Esophagus muscularis mucosa (tissue), 4 donors: Measurements from ENCODE around the gene SLC7A6. TPM values are rescaled to one million over a fixed set of nuclear protein-coding genes. Genes with fewer than 3 reads are reported as not detected.
A peak's percentile ranks its signal among the peaks of the same experiment; 100 is the strongest.

Experiments used
- DNase-seq: peaks from one replicate; pipeline ENCODE4 v3.0.0-alpha.2; 2017; ENCODE audit errors: extremely low spot score
- H3K27ac ChIP-seq, 4 donors: fragments of 200-600 bp; sonication (generic); replicated peaks in 1 of 4; 1 replicate in 3 of 4; 2 replicates in 1 of 4; pipeline ENCODE4 v1.5.1; 2016 to 2019; ENCODE audit warnings: mild to moderate bottlenecking in 1 of 4
- H3K27me3 ChIP-seq, 4 donors: fragments of 200-600 bp; sonication (generic); one replicate each; pipeline versions ENCODE4 v1.5.1 to v1.6.0; 2016 to 2019
- H3K36me3 ChIP-seq, 4 donors: fragments of 200-600 bp; sonication (generic); one replicate each; pipeline ENCODE4 v1.5.1; 2016 to 2019
- H3K4me1 ChIP-seq, 4 donors: fragments of 200-600 bp; sonication (generic); one replicate each; pipeline ENCODE4 v1.5.1; 2016 to 2019
- H3K4me3 ChIP-seq, 4 donors: fragments of 200-600 bp; sonication (generic); 1 replicate in 2 of 4; 2 replicates in 2 of 4; pipeline ENCODE4 v1.5.1; 2016 to 2019; ENCODE audit warnings: mild to moderate bottlenecking in 4 of 4, moderate library complexity in 1 of 4
- H3K9me3 ChIP-seq, 4 donors: fragments of 200-600 bp; sonication (generic); 1 replicate in 3 of 4; 2 replicates in 1 of 4; pipeline ENCODE4 v1.5.1; 2016 to 2019
- EP300 ChIP-seq: sonication (generic); formaldehyde crosslinking; IDR thresholded peaks from one replicate; pipeline ENCODE4 v1.6.1; 2017; ENCODE audit warnings: antibody characterized with exemption
- POLR2A ChIP-seq: fragments of 450-650 bp; IDR thresholded peaks from one replicate; pipeline ENCODE4 v1.6.1; 2017; ENCODE audit warnings: antibody characterized with exemption, moderate library complexity, mild to moderate bottlenecking, low read depth
- POLR2AphosphoS5 ChIP-seq, 2 donors: sonication (generic); formaldehyde crosslinking; IDR thresholded peaks; one replicate each; pipeline ENCODE4 v1.6.1; 2017; ENCODE audit warnings: antibody characterized with exemption in 2 of 2
- WGBS: methylation state at CpG from one replicate; pipeline ENCODE4 v1.1.5; 2018; 5-methylcytosine and 5-hydroxymethylcytosine counted together
- intact Hi-C: fragments of 100-400 bp; cut with DNase I; formaldehyde crosslinking; loops from one replicate; pipeline ENCODE4 v1.15.1; 2023
- total RNA-seq, 4 donors: library from RNA; depleted of rRNA; stranded (reverse); fragments of >200 nt; gene quantifications; one replicate each; pipeline versions ENCODE4 v1.1.0 to v1.2.1, GENCODE V29; 2016
- TF ChIP-seq, protein P1 (sequence below), 3 experiments: fragments of 200-600 bp in 2 of 3; fragments of 450-650 bp in 1 of 3; sonication (generic) in 2 of 3; IDR thresholded peaks; one replicate each; pipeline ENCODE4 v1.5.1; 2017 to 2019; ENCODE audit warnings: antibody characterized with exemption in 3 of 3, mild to moderate bottlenecking in 2 of 3, moderate library complexity in 1 of 3

The SLC7A6 gene
- total RNA-seq, 4 donors from 2014 or later, result 18.9 to 37.1 (median 27.3) TPM

DNA sequence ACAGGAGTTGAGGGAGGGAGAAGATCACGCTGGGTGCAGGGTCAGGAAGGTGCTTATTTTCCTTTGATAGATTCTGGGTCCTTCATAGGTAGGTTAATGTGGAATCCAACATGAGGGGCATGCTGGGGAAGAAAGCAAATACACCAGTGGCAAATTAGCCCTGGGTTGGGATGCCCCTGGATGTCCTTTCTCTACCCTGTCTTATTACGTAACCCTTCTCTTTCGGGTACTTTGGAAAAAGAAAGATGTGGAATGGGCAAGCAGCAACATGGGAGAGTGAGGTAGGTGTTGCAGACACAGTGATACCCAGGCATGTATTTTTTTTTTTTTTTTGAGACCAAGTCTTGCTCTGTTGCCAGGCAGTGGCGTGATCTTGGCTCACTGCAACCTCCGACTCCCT is 9.1 kb downstream of the SLC7A6 start:
- no peak overlapping the region for H3K27ac ChIP-seq

DNA sequence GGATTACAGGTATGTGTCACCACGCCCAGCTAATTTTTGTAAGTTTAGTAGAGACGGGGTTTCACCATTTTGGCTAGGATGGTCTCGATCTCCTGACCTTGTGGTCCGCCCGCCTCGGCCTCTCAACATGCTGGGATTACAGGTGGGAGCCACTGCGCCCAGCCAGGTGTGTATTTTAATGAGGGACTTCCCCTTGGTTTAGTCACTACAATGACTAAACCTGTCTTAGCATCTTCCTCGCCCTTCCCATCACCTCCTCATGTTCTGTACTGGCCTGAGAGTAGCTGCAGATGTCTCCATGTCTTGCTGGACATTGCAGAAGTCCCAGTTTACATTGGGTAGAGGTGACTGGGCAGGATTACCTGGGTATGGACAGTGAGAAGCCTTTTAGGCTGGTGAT is 9.6 kb downstream of the SLC7A6 start:
- H3K9me3 ChIP-seq, result no peaks in the 10 kb centered on the region
- H3K27me3 ChIP-seq, result no peaks in the 10 kb centered on the region
- H3K4me1 ChIP-seq, result peaks cover 37 to 69% (median 66%) of the 10 kb centered on the region in 4 donors
- TF ChIP-seq, protein P1, sequence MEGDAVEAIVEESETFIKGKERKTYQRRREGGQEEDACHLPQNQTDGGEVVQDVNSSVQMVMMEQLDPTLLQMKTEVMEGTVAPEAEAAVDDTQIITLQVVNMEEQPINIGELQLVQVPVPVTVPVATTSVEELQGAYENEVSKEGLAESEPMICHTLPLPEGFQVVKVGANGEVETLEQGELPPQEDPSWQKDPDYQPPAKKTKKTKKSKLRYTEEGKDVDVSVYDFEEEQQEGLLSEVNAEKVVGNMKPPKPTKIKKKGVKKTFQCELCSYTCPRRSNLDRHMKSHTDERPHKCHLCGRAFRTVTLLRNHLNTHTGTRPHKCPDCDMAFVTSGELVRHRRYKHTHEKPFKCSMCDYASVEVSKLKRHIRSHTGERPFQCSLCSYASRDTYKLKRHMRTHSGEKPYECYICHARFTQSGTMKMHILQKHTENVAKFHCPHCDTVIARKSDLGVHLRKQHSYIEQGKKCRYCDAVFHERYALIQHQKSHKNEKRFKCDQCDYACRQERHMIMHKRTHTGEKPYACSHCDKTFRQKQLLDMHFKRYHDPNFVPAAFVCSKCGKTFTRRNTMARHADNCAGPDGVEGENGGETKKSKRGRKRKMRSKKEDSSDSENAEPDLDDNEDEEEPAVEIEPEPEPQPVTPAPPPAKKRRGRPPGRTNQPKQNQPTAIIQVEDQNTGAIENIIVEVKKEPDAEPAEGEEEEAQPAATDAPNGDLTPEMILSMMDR (IDR thresholded peaks at IDR 0.05), result no peak
- TF ChIP-seq EP300 (no peak), POLR2AphosphoS5 (IDR thresholded peaks at IDR 0.05) (no peak), POLR2A (no peak)
- intact Hi-C loops, result no loop called here
- DNase-seq, result no peak
- peak overlapping the region in 1 of 4 donors; percentile 15 for H3K27ac ChIP-seq
- H3K36me3 ChIP-seq, result peaks cover 10 to 50% (median 17%) of the 10 kb centered on the region in 4 donors
- 95% methylated on average over 8 of the region's 8 CpGs for WGBS
- no peak overlapping the region for H3K4me3 ChIP-seq

More for the DNA sequence above, 9.1 kb downstream of the SLC7A6 start:
- no peak for DNase-seq
- Histone ChIP-seq H3K4me3 (no peak overlapping the region), H3K9me3 (no peaks in the 10 kb centered on the region), H3K4me1 (peaks cover 41 to 73% (median 70%) of the 10 kb centered on the region in 4 donors), H3K27me3 (no peaks in the 10 kb centered on the region), H3K36me3 (peaks cover 10 to 50% (median 17%) of the 10 kb centered on the region in 4 donors)
- 95% methylated on average over 5 of the region's 5 CpGs for WGBS
- no peak for TF ChIP-seq EP300
- TF ChIP-seq, protein P1 (IDR thresholded peaks at IDR 0.05), result no peak
- no peak for TF ChIP-seq POLR2A
- TF ChIP-seq POLR2AphosphoS5 (IDR thresholded peaks at IDR 0.05), result no peak
- intact Hi-C loops, result no loop called here

DNA sequence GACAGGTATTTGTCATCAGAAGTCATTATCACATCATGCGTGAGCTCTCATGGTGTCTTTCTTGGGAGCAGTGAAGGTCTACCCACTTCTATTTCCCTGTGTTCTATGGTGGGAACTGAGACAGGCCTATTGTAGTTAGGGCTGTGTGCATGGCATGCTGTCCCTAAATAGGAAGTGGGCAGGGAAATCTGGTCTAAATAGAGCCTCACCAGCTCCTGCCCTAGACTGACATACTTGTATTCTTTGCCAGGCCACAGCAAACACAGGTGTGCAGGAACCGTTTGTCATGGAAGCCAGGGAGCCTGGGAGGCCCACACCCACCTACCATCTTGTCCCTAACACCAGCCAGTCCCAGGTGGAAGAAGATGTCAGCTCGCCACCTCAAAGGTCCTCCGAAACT is 10.1 kb downstream of the SLC7A6 start:
- Histone ChIP-seq H3K9me3 (no peaks in the 10 kb centered on the region), H3K36me3 (peaks cover 10 to 56% (median 19%) of the 10 kb centered on the region in 4 donors), H3K27me3 (no peaks in the 10 kb centered on the region), H3K4me3 (no peak overlapping the region), H3K4me1 (peaks cover 33 to 67% (median 62%) of the 10 kb centered on the region in 4 donors), H3K27ac (peak overlapping the region in 3 of 4 donors; percentile 15 to 69 (median 19))
- no peak for DNase-seq
- intact Hi-C loops, result no loop called here
- TF ChIP-seq EP300 (no peak), POLR2A (no peak), POLR2AphosphoS5 (IDR thresholded peaks at IDR 0.05) (no peak)
- TF ChIP-seq, protein P1 (IDR thresholded peaks at IDR 0.05), result no peak
- 94% methylated on average over 4 of the region's 4 CpGs for WGBS

DNA sequence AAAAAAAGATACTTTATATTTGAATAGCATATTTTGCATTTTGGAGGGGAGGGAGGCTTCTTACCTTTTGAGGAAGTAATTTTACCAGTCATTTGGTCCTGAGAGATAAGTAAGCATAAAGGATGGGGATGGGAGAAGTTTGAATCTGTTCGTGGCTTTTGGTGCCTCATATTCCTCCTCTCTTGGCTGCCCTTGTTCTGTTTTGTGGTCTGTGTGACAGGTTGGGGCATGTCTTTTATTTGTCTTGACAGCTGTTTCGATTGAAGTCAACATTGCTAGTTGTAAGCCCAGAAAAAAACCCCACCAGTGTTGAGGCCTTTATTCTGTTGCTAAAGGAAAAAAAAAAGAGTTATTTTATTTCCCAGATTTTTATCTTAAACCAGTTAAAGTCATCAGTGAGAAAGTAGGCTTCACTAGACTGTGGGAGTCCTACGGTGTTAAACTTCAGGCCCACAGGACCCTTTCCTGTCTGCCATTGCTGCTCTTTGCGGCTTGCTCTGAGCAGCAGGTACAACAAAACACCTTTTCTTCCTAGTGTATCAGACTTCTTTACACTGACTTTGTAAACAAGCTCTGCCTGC is 11.4 kb downstream of the SLC7A6 start:
- TF ChIP-seq EP300 (no peak), POLR2AphosphoS5 (IDR thresholded peaks at IDR 0.05) (no peak), POLR2A (no peak)
- TF ChIP-seq, protein P1 (IDR thresholded peaks at IDR 0.05), result no peak
- no peak for DNase-seq
- intact Hi-C loops, result no loop called here
- Histone ChIP-seq H3K27ac (peak overlapping the region; percentile 66 to 77 (median 71)), H3K4me1 (peaks cover 31 to 64% (median 49%) of the 10 kb centered on the region in 4 donors), H3K4me3 (no peak overlapping the region), H3K27me3 (no peaks in the 10 kb centered on the region), H3K36me3 (peaks cover 10 to 67% (median 22%) of the 10 kb centered on the region in 4 donors), H3K9me3 (no peaks in the 10 kb centered on the region)
- WGBS, result 36% methylated on average over 4 of the region's 4 CpGs

DNA sequence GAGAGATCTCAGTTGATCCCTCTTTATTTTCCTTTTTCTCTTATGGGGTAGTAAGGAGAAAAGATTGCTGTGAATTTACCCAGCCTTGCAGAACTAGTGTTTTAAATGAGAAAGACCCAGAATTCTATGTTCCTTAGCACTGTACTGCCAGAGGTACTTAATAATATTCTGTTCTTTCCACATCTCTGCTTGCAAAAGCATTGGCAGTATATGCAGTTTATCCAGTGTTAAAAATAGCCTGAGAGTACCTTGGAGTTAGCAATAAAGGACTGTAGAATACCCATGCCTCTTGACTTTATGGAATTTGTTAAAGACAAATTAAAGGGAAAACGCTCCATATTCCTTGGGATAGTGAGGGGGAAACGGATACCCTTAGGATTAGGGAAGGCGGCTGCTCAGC is 11.9 kb downstream of the SLC7A6 start:
- intact Hi-C loops, result no loop called here
- H3K27me3 ChIP-seq, result no peaks in the 10 kb centered on the region
- no peak overlapping the region for H3K4me3 ChIP-seq
- H3K9me3 ChIP-seq, result no peaks in the 10 kb centered on the region
- WGBS, result 42% methylated on average over 3 of the region's 3 CpGs
- no peak for DNase-seq
- H3K27ac ChIP-seq, result peak overlapping the region; percentile 66 to 77 (median 71)
- no peak for TF ChIP-seq POLR2AphosphoS5 (IDR thresholded peaks at IDR 0.05)
- TF ChIP-seq POLR2A, result no peak
- TF ChIP-seq, protein P1 (IDR thresholded peaks at IDR 0.05), result no peak
- TF ChIP-seq EP300, result no peak
- H3K4me1 ChIP-seq, result peaks cover 31 to 58% (median 46%) of the 10 kb centered on the region in 4 donors
- H3K36me3 ChIP-seq, result peaks cover 10 to 72% (median 22%) of the 10 kb centered on the region in 4 donors
